ENCODE data around the gene SH2B3. TPM values are rescaled to one million over a fixed set of nuclear protein-coding genes. Genes with fewer than 3 reads are reported as not detected.
"Not testable (repeated sequence)": the region's sequence is repeated elsewhere in the genome, so short reads cannot be mapped to it uniquely, and the experiment has no call there.

Gene SH2B3
- total RNA-seq, 2 donors from 2014 or later: 42.6 to 47.4 TPM

DNA sequence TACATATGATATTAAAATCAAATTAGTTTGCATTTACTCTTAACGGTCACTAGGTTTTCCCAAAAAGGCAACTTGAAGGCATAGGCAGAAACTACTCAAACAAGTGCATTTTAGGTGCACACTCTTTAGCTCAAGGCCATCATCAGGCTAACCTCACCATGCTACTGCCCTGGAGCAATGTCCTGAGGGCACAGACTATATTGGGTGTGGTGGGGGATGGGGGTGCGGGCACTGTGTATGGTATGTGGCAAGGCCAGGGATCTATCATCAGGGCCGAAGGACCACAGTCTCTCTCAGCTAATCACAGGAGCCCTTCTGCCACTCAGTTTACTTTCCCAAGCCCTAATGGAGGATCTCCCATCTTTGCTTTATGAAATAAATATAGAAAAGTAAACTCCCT lies 51.9 kb downstream of the SH2B3 start:
- TF ChIP-seq, protein P1, sequence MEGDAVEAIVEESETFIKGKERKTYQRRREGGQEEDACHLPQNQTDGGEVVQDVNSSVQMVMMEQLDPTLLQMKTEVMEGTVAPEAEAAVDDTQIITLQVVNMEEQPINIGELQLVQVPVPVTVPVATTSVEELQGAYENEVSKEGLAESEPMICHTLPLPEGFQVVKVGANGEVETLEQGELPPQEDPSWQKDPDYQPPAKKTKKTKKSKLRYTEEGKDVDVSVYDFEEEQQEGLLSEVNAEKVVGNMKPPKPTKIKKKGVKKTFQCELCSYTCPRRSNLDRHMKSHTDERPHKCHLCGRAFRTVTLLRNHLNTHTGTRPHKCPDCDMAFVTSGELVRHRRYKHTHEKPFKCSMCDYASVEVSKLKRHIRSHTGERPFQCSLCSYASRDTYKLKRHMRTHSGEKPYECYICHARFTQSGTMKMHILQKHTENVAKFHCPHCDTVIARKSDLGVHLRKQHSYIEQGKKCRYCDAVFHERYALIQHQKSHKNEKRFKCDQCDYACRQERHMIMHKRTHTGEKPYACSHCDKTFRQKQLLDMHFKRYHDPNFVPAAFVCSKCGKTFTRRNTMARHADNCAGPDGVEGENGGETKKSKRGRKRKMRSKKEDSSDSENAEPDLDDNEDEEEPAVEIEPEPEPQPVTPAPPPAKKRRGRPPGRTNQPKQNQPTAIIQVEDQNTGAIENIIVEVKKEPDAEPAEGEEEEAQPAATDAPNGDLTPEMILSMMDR (IDR thresholded peaks at IDR 0.05): no peak
- no peak for DNase-seq (ENCODE audit: low spot score)
- Histone ChIP-seq H3K4me1 (peaks cover 0 to 6% of the 10 kb centered on the region in 2 donors), H3K27ac (no peak overlapping the region), H3K36me3 (peaks cover 51% of the 10 kb centered on the region), H3K9me3 (no peaks in the 10 kb centered on the region), H3K4me3 (no peak overlapping the region), H3K27me3 (no peaks in the 10 kb centered on the region)

DNA sequence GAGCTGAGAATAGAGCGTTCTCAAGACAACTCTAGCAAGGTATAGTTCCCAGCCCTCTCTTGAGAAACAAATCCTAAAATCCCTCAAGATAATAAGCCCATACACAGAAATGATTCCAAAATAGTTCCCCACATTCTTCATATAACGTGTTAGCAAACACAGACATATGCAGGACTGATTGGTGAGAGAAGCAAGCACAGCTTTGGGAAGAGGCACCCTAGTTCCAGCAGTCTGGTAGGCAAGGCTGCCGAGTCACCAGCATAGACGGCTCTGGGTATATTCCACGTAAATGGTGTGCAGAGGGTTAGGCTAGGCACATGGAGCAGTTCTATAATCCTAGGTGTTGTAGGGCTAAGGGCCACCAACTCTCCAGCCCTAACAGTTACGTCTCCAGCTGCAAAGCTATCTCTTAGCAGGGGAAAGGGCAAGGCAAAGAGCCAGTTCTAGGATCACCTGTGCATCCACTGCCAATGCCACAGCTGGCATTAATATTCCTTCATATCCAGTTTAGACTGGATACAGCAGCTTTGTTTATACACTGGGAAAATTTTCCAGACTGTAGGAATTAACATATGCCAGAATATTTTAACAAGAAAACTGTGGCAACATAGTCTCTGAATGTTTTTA lies 52.9 kb downstream of the SH2B3 start:
- no peaks in the 10 kb centered on the region for H3K9me3 ChIP-seq
- H3K27ac ChIP-seq: no peak overlapping the region
- H3K36me3 ChIP-seq: peaks cover 41% of the 10 kb centered on the region
- H3K4me3 ChIP-seq: no peak overlapping the region
- no peaks in the 10 kb centered on the region for H3K27me3 ChIP-seq
- TF ChIP-seq, protein P1 (IDR thresholded peaks at IDR 0.05): no peak
- peaks cover 0 to 6% of the 10 kb centered on the region in 2 donors for H3K4me1 ChIP-seq
- DNase-seq (ENCODE audit: low spot score): no peak

DNA sequence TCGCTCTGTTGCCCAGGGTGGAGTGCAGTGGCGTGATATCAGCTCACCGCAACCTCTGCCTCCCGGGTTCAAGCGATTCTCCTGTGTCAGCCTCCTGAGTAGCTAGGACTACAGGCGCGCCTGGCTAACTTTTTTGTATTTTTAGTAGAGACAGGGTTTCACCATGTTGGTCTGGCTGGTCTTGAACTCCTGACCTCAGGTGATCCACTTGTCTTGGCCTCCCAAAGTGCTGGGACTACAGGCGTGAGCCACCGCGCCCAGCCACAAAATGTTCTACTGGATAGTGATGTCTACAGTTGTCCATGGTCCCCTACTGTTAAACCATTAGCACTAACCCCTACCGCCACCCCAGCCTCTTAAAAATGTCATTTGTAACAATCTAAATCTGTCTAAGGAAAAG lies 54.4 kb downstream of the SH2B3 start:
- H3K27me3 ChIP-seq, H3K4me3 ChIP-seq, H3K4me1 ChIP-seq, H3K27ac ChIP-seq, H3K9me3 ChIP-seq: not testable (repeated sequence)
- peak; percentile 51 for DNase-seq (ENCODE audit: low spot score)
- peaks cover 29% of the 10 kb centered on the region for H3K36me3 ChIP-seq

DNA sequence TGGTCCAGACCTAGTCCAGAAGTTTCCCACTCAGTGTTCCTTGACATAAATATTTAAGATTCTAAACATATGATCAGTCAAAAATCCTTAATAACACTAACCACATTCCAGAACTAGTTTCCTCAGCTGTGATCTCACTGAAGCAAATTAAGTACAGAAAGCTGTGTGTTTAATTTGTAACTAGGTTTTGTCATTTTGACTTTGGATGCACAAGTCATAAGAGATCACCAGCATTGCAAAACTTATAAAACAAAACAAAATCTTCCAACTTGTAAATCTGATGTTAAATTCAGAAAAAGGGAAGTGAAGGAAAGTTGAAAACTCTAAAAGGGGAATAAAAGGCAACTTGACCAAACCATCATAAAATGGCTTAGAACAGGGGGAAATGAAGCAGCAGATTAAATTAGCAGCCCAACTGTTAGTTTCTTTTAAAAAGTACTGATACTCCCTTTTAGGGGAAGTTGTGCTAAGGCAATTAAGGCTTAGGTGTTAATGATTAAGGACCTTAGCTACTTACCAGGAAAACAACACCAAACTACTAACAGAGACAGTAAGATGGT lies 56.6 kb downstream of the SH2B3 start:
- Histone ChIP-seq H3K27me3 (no peaks in the 10 kb centered on the region), H3K9me3 (no peaks in the 10 kb centered on the region), H3K27ac (no peak overlapping the region), H3K4me3 (no peak overlapping the region), H3K4me1 (peaks cover 0 to 6% of the 10 kb centered on the region in 2 donors), H3K36me3 (peaks cover 8% of the 10 kb centered on the region)
- TF ChIP-seq, protein P1 (IDR thresholded peaks at IDR 0.05): no peak
- DNase-seq (ENCODE audit: low spot score): no peak

DNA sequence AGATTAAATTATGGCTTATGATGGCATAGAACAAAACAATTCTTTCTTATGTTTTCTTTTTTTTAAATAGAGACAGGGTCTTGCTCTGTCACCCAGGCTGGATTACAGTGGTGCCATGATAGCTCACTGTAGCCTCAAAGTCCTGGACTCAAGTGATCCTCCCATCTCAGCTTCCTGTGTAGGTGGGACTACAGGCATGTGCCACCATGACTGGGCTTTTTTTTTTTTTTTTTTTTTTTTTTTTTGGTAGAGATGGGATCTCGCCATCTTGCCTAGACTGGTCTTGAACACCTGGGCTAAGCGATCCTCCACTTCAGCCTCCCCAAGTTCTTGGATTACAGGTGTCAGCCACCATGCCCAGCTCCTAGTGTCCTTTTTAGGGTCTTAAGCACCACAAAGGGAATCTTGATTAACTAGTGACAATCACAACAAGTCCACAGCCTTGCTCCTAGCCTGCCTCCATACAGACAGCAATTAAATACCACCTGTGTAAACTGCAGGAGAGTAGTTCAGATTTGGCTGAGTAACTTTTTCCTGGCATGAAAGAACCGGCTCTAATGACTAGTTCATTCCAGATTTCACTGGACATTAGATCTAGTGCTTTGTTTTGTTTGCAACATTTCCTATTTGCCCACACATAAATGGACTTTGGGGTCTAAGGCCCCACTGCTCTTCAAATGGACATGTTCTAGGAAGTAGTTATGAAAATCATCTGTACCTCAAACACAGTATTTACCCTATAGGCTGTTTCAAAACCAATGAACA lies 61.6 kb downstream of the SH2B3 start:
- no peak for DNase-seq (ENCODE audit: low spot score)
- peaks cover 14% of the 10 kb centered on the region for H3K36me3 ChIP-seq
- no peaks in the 10 kb centered on the region for H3K4me1 ChIP-seq
- TF ChIP-seq, protein P1 (IDR thresholded peaks at IDR 0.05): no peak
- H3K27ac ChIP-seq: no peak overlapping the region
- no peaks in the 10 kb centered on the region for H3K9me3 ChIP-seq
- H3K4me3 ChIP-seq: no peak overlapping the region
- H3K27me3 ChIP-seq: no peaks in the 10 kb centered on the region

DNA sequence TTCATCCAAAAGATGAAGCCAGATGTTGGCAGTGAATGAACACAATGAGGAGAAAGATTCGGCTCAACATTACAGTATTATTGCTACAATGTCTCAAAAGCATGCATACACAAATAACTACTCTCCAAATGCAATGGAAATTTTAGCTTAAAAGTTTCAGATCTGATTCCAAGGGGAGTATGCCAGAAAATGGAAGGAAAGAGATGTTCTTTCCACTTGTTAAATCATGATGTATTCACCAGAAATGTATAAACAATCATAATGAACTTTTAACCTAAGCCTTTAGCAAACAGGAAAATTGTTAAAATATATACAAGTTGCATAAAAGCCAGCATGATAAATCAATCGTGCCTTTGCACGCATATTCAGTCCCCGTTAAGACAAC lies 62.1 kb downstream of the SH2B3 start:
- Histone ChIP-seq H3K27ac (no peak overlapping the region), H3K4me3 (no peak overlapping the region), H3K36me3 (peaks cover 14% of the 10 kb centered on the region)

More for the DNA sequence above, 62.1 kb downstream of the SH2B3 start:
- TF ChIP-seq, protein P1 (IDR thresholded peaks at IDR 0.05): no peak
- Histone ChIP-seq H3K9me3 (no peaks in the 10 kb centered on the region), H3K4me1 (no peaks in the 10 kb centered on the region), H3K27me3 (no peaks in the 10 kb centered on the region)
- no peak for DNase-seq (ENCODE audit: low spot score)
